Right atrium auricular region (tissue), 2 donors: ENCODE results near the gene MGAT4B. TPM values are rescaled to one million over a fixed set of nuclear protein-coding genes. Genes with fewer than 3 reads are reported as not detected.

ENCODE experiments used
- DNase-seq: peaks from one replicate; pipeline ENCODE4 v3.0.0-alpha.2; 2019; ENCODE audit warnings: low spot score
- H3K27ac ChIP-seq, 2 donors: fragments of 200-600 bp; sonication (generic); 1 replicate in 1 of 2; 2 replicates in 1 of 2; pipeline ENCODE4 v1.5.1; 2016 to 2019
- H3K27me3 ChIP-seq, 2 donors: fragments of 200-600 bp; sonication (generic); one replicate each; pipeline versions ENCODE4 v1.5.1 to v1.6.0; 2017 to 2019
- H3K36me3 ChIP-seq: fragments of 200-600 bp; sonication (generic); one replicate; pipeline ENCODE4 v1.5.1; 2016
- H3K4me1 ChIP-seq, 2 donors: fragments of 200-600 bp; sonication (generic); one replicate each; pipeline versions ENCODE4 v1.5.1 to v1.6.0; 2017 to 2019
- H3K4me3 ChIP-seq, 2 donors: fragments of 200-600 bp; sonication (generic); 1 replicate in 1 of 2; 2 replicates in 1 of 2; pipeline ENCODE4 v1.5.1; 2017 to 2019; ENCODE audit warnings: mild to moderate bottlenecking in 1 of 2, moderate library complexity in 1 of 2
- H3K9me3 ChIP-seq, 2 donors: fragments of 200-600 bp; sonication (generic); one replicate each; pipeline ENCODE4 v1.5.1; 2019
- CTCF ChIP-seq, 2 donors: fragments of 200-600 bp; sonication (generic); IDR thresholded peaks; one replicate each; pipeline ENCODE4 v1.5.1; 2019; ENCODE audit warnings: antibody characterized with exemption in 2 of 2
- total RNA-seq, 2 donors: library from RNA; depleted of rRNA; stranded (reverse); fragments of >200 nt; gene quantifications; one replicate each; pipeline ENCODE4 v1.1.0, GENCODE V29; 2016

The MGAT4B gene
- total RNA-seq, 2 donors from 2014 or later, result 71.7 to 77.1 TPM

DNA sequence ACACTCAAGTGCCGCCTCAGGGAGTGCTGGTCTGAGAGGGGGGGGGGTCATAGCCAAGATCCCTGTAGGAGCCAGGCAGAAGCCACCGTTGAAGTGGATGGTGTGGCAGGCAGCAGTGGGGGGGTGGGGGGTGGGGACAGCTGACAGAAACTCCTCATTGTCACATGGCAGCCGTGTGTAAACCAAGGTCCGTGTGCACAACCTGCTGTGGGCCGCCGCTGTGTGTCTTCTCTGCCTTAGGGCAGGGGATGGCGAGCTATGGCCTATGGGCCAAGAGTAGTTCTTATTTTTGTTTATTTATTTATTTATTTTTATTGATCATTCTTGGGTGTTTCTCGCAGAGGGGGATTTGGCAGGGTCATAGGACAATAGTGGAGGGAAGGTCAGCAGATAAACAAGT lies 27.5 kb upstream of the MGAT4B start:
- no peak for TF ChIP-seq CTCF (IDR thresholded peaks at IDR 0.05)
- no peak for DNase-seq
- Histone ChIP-seq H3K36me3 (peaks cover 87% of the 10 kb centered on the region), H3K27ac (no peak overlapping the region), H3K9me3 (no peaks in the 10 kb centered on the region), H3K27me3 (no peaks in the 10 kb centered on the region), H3K4me1 (peaks cover 0 to 8% of the 10 kb centered on the region in 2 donors), H3K4me3 (no peak overlapping the region)

GRCh38 chr5:179833709-179834070 lies 27.0 kb upstream of the MGAT4B start:
- Histone ChIP-seq H3K27me3 (no peaks in the 10 kb centered on the region), H3K4me3 (no peak overlapping the region), H3K36me3 (peaks cover 88% of the 10 kb centered on the region), H3K9me3 (no peaks in the 10 kb centered on the region), H3K4me1 (peaks cover 0 to 8% of the 10 kb centered on the region in 2 donors), H3K27ac (no peak overlapping the region)
- no peak for DNase-seq
- TF ChIP-seq CTCF (IDR thresholded peaks at IDR 0.05), result no peak

GRCh38 chr5:179833056-179833708 lies 26.5 kb upstream of the MGAT4B start:
- DNase-seq, result no peak

GRCh38 chr5:179832039-179832745 lies 25.5 kb upstream of the MGAT4B start:
- Histone ChIP-seq H3K9me3 (no peaks in the 10 kb centered on the region), H3K4me1 (peaks cover 0 to 17% of the 10 kb centered on the region in 2 donors), H3K27ac (no peak overlapping the region), H3K36me3 (peaks cover 88% of the 10 kb centered on the region), H3K4me3 (no peak overlapping the region), H3K27me3 (no peaks in the 10 kb centered on the region)
- TF ChIP-seq CTCF (IDR thresholded peaks at IDR 0.05), result no peak
- DNase-seq, result no peak

More at GRCh38 chr5:179833056-179833708, 26.5 kb upstream of the MGAT4B start:
- no peaks in the 10 kb centered on the region for H3K27me3 ChIP-seq
- no peak for TF ChIP-seq CTCF (IDR thresholded peaks at IDR 0.05)
- H3K4me1 ChIP-seq, result peaks cover 0 to 8% of the 10 kb centered on the region in 2 donors
- no peaks in the 10 kb centered on the region for H3K9me3 ChIP-seq
- H3K36me3 ChIP-seq, result peaks cover 88% of the 10 kb centered on the region
- H3K27ac ChIP-seq, result no peak overlapping the region
- H3K4me3 ChIP-seq, result no peak overlapping the region

DNA sequence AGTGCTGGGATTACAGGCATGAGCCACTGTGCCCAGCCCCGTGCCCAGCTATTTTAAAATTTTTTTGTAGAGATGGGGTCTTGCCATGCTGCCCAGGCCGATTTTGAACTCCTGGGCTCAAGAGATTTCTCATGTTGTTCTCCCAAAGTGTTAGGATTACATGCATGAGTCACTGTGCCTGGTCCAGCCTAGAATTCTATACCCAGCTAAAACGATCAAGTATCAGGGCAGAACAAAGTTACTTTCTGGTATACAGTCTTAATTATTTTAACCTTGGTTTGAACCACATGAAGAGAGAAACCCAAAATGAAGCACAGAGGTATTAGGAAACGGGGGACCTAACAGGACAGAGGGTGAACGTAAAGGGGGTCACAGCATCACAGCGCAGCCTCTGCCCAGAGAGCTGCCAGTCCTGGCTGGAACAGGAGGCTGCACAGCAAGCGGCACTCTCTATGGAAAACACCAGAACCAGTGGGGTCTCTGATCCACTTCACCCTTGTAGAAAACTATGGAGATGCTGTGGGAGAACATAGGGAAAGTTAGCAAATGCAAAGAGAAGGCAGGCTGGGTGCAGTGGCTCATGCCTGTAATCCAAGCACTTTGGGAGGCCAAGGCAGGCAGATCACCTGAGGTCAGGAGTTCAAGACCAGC lies 24.3 kb upstream of the MGAT4B start:
- Histone ChIP-seq H3K27me3 (no peaks in the 10 kb centered on the region), H3K4me1 (peaks cover 0 to 11% of the 10 kb centered on the region in 2 donors), H3K9me3 (no peaks in the 10 kb centered on the region), H3K4me3 (no peak overlapping the region), H3K36me3 (peaks cover 88% of the 10 kb centered on the region), H3K27ac (no peak overlapping the region)
- no peak for TF ChIP-seq CTCF (IDR thresholded peaks at IDR 0.05)
- DNase-seq, result no peak
